ENCODE data around the gene NEU3.
"Not testable (repeated sequence)": the region's sequence is repeated elsewhere in the genome, so short reads cannot be mapped to it uniquely, and the experiment has no call there.

The NEU3 gene

DNA sequence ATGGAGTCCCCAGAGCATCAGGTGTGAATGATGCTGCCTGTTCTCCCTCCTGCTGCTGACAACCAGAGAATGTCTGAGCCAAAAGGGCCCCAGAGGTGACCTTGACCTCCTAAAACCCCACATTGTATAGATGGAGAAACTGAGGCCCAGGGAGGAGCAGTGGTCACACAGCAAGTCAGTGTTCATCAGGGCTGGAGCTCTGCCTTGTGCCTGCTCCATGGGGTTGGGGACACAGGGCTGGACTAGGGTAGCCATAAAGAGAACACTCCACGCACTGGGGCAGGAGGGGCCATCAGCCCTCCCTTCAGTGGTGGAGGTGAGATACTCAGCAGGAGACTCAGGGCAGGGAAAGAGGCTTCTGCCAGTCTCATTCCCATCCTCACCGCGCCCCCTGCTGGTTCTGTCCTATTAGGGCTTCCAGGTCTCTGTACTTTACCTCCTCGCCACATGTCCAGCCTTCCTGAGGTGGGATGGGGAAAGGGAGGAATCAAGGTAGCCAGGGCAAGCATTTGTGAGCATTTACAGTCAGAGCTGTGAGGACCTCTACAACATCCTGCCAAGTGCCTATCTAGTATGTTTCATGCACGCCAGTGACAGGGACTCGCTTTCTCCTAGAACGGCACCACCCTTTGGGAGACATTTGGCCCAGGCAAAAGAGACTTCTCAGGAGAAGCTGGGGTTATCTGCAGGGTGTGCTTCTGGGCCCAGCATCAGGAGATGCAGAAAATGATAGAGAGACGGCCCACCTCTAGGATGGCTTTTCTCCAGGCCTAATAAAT lies 43.2 kb downstream of the NEU3 start:
- DNase-seq = peak; percentile 79 to 84

DNA sequence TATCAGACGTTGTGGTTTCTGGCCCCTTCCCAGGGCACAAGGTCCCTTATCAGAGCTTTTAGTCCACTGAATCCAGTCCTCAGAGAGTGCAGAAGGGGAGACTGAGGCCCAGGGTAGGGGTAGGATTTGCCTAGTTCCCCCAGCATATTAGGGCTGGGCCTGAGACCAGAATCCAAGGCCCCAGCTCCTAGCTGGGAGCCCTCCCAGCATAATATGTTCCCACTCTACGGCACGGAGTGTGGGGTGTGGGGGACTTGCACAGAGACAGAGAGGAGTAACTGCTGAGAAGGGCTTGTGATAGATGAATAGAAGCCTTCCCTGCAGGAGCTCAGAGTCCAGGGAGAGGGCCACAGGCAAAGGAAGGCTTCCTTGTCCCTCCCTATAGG lies 43.8 kb downstream of the NEU3 start:
- DNase-seq = no peak

DNA sequence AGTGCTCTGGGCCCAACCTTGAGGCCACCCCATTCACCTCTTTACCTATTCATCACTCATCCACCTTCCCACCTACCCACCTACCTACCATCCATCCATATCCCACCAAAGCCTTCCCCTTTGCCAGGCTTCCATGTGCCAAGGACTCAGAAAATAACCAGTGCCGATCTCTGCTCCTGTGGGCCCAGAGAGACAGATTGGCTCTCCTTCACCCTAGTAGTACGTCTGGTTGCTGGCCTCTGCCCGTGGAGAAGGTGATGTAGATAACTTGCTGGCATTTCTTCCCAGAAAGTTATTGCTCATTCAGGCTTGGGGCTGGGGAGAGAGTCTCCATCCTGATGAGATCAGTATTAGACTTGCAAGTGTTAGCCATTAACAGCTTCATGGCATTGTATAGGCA lies 45.2 kb downstream of the NEU3 start:
- no peak for DNase-seq

DNA sequence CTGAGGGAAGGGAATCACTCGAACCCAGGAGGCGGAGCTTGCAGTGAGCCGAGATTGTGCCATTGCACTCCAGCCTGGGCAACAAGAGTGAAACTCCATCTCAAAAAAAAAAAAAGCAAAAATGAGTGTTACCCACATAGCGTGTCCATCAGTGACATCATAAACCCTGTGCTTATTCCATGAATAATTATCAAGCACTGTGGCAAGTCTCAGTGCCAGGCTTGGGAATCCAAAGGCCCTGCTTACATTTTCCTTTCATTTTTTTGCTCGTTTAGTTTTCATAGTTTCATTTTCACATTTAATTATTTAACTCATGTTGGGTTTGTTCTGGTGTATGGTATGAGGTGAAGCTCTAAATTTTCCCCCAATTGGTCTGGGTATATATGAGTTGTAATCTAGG lies 46.5 kb downstream of the NEU3 start:
- no peak for DNase-seq

DNA sequence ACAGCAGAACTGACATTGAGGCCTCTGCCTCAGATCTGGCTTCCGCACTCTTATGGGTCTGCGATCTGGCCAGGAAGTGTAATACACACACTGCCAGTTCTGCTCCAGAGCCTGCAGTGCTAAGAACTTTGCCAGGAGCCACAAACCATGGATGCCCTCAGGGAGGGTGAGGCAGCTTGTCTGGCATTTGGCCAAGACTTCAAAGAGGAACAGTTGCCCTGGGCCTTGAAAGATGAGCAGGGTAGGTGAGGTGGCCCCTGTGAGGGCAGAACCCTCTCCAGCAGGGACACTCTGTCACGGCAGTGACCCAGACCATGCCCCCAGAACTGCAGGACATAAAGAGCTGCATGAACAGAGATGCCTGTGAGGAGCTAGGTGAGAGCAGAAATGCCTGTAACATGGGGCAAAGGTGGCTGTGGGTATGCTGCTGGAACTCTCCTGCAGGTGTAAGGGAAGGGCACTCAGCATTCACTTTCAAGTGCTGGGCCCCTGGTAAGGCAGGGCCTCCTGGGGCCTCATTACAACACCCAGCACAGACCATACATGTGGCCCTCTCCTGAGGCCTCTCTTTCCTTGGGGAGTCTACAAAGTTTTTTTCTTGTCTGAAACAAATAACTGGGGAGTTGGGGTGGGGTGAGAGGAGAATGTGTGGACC lies 47.3 kb downstream of the NEU3 start:
- DNase-seq = no peak

DNA sequence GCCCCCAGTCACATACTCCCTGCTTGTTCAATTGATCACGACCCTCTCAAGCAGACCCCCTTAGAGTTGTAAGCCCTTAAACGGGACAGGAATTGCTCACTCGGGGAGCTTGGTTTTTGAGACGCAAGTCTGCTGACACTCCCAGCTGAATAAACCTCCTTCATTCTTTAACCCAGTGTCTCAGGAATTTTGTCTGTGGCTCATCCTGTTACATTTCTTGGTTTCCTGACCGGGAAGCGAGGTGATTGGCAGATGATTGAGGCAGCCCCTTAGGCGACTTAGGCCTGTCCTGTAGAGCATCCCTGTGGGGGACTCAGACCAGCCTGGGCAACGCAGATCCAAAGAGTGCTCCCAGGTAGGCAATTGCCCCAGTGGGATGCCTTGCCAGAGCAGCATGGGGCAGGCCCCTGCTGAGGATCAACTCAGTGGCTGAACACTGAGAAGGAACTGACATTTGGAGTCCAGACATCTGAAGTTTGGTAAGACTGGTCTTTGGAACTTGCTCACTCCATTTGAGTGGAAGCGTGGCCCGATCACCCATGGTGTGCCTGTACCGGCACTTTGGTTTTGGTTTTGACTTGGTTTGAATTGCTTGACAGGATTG lies 51.5 kb downstream of the NEU3 start:
- no peak for DNase-seq

DNA sequence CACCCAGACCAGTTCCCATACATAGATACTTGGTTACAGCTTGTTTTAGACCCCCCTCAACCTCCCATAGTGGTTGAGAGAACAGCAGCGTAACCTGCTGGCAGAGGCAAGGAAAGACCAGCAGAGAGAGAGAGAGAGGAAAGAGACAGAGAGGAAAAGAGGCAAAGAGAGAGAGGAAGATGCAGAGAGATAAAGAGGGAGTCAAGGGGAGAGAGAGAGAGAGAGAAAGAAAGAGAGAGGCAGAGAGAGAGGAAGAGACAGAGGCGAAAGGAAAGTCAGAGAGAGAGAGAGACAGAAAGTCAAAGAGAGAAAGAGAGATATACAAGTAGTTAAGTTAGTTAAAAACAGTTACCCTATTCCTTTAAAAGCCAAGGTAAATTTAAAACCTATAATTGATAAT lies 52.5 kb downstream of the NEU3 start:
- no peak for DNase-seq

DNA sequence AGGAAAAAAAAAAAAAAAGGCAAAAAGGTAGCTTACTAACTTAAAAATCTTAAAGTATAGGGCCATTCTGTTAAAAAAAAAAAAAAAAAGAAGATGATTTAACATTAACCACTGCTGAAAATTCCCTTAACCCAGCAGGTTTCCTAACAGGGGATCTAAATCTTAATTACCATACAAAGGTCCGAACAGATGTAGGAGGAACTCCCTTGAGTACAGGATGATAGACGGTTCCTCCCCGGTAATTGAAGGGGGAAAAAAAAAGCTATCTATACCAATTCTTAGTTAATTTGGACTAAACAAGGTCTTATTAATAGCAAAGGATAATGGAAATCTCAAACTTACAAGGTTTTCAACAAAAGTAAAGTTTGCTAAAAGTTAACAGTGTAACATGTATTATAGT lies 53.1 kb downstream of the NEU3 start:
- DNase-seq = not testable (repeated sequence)

DNA sequence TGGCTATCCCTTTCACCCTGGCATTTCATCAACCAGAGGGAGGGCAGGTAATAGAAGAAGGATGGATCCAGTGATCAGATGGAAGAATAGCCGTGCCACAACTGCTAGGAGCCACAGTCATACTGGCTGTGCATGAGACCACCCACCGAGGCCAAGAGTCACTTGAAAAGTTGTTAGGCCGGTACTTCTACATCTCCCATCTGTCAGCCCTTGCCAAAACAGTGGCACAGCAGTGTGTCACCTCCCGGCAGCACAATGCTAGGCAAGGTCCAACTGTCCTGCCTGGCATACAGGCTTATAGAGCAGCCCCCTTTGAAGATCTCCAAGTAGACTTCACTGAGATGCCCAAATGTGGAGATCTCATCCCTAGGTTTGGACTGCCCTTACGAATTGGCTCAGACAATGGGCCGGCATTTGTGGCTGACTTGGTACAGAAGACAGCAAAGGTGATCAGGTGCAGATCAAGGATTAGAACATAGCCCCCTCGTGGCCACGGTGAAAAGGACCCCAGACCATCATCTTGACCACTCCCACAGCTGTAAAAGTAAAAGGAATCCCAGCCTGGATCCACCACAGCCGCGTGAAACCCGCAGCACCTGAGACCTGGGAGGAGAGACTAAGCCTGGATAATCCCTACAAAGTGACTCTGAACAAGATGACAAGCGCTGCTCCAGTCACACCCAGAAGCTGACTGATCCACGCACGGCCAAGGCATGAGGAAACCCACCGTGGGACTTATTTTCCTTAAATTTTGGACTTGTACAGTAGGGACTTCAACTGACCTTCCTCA lies 55.8 kb downstream of the NEU3 start:
- DNase-seq = not testable (repeated sequence)

DNA sequence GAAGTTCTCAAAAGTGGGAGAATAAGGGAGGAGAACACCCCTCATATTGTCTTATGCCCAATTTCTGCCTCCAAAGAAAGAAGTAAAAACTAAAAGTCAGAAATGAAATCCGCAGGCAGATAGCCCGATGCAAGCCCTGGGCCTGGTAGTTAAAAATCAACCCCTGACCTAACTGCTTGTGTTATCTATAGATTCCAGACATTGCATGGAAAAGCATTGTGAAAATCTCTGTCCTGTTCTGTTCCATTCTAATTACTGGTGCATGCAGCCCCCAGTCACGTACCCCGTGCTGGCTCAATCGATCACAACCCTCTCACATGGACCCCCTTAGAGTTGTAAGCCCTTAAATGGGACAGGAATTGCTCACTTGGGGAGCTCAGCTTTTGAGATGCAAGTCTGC lies 57.9 kb downstream of the NEU3 start:
- not testable (repeated sequence) for DNase-seq

DNA sequence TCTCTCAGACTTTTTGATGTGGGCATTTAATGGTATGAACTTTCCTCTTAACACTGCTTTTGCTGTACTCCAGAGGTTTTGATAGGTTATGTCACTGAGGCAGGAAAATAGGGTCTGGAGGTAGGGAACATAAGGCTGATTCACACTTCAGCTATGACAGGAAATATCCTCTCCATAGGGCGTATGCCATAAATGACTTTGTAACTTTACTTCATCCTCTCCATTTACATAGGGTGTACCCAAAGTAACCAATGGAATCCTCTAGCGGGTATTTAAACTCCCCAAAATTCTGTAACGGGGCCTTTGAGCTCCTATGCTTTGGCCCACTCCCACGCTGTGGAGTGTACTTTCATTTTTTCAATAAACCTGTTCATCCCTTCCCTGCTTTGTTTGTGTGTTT lies 58.5 kb downstream of the NEU3 start:
- no peak for DNase-seq

DNA sequence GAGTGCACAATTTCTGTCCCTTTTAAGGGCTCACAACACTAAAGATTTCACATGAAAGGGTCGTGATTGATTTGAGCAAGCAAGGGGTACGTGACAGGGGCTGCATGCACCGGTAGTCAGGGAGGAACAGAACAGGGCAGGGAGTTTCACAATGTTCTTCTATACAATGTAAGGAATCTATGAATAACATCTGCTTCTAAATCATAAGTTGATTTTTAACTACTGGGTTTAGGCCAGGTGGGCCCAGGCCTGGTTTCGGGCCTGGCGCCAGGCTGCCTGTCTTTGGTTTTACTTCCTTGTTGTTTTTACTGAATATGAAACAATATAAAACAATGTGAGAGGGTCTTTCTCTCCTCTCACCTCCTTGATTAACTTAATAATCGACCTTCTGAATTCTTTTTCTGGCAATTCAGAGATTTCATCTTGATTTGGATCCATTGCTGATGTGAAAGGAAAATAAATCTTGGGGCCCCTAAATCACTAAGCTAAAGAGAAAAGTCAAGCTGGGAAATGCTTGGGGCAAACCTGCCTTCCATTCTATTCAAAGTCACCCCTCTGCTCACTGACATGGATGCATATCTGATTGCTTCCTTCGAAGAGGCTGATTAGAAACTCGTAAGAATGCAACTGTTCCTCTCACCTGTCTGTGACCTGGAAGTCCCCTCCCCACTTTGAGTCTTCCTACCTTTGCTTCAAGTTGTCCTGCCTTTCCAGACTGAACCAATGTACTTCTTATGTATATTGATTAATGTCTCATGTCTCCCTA lies 61.0 kb downstream of the NEU3 start:
- DNase-seq = not testable (repeated sequence)

DNA sequence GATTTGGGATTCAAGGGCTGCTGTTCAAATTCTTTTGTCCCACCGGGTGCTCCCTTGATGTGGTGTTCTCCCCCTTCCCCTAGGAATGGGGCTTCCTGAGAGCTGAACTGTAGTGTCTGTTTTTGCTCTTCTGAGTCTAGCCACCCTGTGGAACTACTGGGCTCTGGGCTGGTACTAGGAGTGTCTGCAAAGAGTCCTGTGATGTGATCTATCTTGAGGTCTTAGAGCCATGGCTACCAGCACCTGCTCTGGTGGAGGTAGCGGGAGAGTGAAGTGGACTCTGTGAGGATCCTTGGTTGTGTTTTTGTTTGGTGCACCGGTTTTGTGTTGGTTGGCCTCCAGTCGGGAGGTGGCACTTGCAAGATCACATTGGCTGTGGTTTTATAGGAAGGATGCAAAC lies 61.8 kb downstream of the NEU3 start:
- DNase-seq = no peak

DNA sequence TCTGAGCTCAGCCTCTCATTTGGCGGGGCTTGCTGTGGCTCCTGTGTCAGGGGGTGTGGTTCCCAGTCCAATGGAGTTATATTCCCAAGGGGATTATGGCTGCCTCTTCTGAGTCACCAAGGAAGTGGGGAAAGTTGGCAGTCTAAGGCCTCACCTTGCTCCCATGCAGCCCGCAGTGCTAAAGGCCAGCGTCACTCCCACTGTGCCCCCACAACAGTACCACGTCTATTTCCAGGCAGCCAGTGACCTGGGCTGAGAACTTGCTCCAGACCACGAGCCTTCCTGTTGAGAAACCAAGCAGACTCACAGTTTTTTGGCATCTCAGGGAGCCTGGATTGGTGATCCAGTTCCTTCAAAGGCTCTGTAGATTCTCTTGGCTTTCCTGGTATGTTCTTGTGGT lies 62.3 kb downstream of the NEU3 start:
- no peak for DNase-seq

DNA sequence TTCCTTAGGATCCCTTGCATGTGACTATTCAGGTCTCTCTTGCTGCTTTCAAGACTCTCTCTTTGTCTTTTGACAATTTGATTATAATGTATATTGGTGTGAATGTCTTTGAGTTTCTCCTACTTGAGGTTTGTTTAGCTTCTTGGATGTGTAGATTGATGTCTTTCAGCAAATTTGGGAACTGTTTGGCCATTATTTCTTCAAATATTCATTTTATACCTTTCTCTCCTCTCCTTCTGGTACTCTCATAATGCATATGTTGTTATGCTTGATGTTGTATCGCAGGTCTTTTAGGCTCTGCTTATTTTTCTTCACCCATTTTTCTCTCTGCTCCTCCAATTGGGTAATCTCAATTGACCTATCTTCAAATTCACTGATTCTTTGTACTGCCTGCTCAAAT lies 63.7 kb downstream of the NEU3 start:
- DNase-seq = no peak

DNA sequence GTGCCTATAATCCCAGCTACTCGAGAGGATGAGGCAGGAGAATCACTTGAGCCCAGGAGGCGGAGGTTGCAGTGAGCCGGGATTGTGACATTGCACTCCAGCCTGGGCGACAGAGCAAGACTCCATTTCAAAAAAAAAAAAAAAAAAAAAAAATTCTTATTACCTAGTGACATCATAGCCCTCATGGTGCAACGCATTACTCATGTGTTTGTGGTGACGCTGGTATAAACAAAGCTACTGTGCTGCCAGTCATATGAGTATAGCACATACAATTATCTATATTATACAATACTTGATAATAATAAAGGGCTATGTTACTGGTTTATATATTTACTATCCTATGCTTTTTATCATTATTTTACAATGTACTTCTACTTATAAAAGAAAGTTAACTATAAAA lies 66.8 kb downstream of the NEU3 start:
- no peak for DNase-seq

DNA sequence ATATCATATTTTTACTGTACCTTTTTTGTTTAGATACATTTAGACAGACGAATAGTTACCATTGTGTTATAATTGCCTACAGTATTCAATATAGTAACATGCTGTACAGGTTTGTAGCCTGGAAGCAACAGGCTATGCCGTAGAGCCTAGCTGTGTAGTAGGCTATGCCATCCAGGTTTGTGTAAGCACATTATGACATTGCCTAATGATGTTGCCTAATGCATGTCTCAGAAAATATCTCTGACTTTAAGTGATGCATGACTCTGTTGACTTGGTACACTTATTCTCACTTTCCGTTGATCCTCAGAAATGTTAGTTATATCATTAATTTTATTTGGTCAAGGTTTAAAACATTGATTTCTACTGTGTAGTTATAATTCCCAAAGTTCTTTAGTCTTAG lies 68.1 kb downstream of the NEU3 start:
- DNase-seq = no peak

DNA sequence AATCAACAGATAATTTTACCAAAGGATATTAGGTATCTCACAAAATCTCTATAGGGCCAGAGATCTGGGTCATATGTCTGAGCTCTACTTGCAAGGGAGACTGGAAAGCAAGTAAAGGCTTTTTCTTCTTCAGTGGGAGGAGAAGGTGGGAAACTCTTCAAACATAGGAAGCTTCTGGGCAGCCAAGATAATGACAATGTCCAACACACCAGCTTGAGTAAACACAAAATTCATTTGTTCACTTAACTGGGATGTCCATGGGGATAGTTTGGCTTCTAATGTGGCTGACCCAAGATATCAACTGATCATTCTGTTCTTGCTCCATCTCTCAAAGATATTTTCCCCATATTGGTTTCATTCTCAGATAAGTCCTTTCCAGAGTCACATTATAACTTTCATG lies 70.6 kb downstream of the NEU3 start:
- DNase-seq = no peak

DNA sequence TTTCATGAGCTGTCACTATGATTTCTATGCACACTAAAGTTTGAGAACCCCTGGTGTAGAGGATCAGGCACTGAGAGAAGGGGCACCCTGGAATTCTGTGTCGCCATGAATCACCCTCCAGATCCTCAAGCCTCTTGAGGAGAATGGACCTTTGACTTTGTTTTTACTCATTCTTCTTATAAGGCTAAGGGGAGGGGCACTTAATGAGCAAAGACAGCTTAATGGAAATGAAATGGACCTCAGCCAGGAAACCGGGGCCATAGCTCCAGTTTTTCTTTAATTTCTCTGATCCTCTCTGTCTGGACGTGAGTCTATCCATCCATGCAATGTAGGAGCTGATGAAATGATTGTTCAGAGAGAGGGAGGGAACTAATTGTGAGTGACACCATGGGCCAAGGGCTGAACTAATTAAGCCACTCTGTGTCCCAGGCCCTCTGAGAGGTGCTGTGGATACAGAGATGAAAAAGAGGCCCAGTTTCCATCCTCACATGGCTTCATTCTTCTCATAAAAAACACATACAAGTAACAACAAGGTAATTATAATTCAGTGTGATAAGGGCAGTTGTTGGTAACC lies 75.1 kb downstream of the NEU3 start:
- DNase-seq = no peak

DNA sequence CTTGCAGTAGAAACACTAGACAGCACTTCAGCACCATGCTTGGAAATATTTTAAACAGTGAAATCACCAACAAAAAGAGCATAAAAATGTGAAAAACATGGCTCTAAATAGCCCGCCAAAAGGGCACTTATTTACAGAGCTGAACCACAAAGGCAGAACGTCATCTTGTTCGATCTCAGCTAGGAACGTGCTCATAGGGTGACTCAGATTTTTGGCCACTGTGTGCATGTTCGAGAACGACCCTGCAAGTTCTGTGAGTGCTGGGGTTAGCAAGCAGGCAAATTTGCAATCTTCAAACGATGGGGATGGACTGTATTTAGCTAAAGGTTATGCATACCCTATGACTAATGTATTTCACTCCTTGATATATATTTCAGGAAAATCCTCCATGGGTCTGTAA lies 77.3 kb downstream of the NEU3 start:
- no peak for DNase-seq

All from activated CD4-positive, alpha-beta T cell treated with anti-CD3 and anti-CD28 coated beads, Interleukin-2, amount 50 U/mL, for 48 hours (primary cell).